VCaP (cell line): Measurements from ENCODE around the gene CCDC157.
A peak's percentile ranks its signal among the peaks of the same experiment; 100 is the strongest.

Experiments
- H3K27ac ChIP-seq: fragments of 450-650 bp; 2 replicates; pipeline ENCODE4 v1.5.1; 2017
- CTCF ChIP-seq: fragments of 450-650 bp; conservative IDR thresholded peaks from 2 replicates; pipeline ENCODE4 v1.5.1; 2017; ENCODE audit warnings: mild to moderate bottlenecking, moderate library complexity

CCDC157 gene

GRCh38 chr22:30312053-30312452, 44.8 kb upstream of the CCDC157 start:
- no peak for TF ChIP-seq CTCF
- H3K27ac ChIP-seq, result peak overlapping the region; percentile 85

GRCh38 chr22:30313527-30314363, 43.1 kb upstream of the CCDC157 start:
- TF ChIP-seq CTCF, result no peak
- peak overlapping the region; percentile 42 for H3K27ac ChIP-seq

GRCh38 chr22:30314915-30315314, 41.9 kb upstream of the CCDC157 start:
- H3K27ac ChIP-seq, result peak overlapping the region; percentile 42; the same call in 1 of the 2 replicates

GRCh38 chr22:30315962-30316576, 40.7 kb upstream of the CCDC157 start:
- H3K27ac ChIP-seq, result no peak overlapping the region
- no peak for TF ChIP-seq CTCF

More at GRCh38 chr22:30314915-30315314, 41.9 kb upstream of the CCDC157 start:
- TF ChIP-seq CTCF, result no peak

GRCh38 chr22:30317778-30318177, 39.0 kb upstream of the CCDC157 start:
- TF ChIP-seq CTCF, result no peak
- H3K27ac ChIP-seq, result no peak overlapping the region

GRCh38 chr22:30318799-30319419, 37.9 kb upstream of the CCDC157 start:
- TF ChIP-seq CTCF, result no peak
- H3K27ac ChIP-seq, result no peak overlapping the region

- H3K27ac ChIP-seq, result no peak overlapping the region
- TF ChIP-seq CTCF, result no peak
These were observed 36.7 kb upstream of the CCDC157 start for GRCh38 chr22:30320021-30320556.
